ENCODE data around the gene MRPS18A. TPM values are rescaled to one million over a fixed set of nuclear protein-coding genes. Genes with fewer than 3 reads are reported as not detected.
"Not testable (repeated sequence)": the region's sequence is repeated elsewhere in the genome, so short reads cannot be mapped to it uniquely, and the experiment has no call there.

The MRPS18A gene
- total and polyA plus RNA-seq, 2 of the 13 experiments (the other 11 are each of a cell fraction or from before 2014, with no cell fraction given), result 87.8 to 89.1 TPM

GRCh38 chr6:43652822-43653221 lies 34.8 kb downstream of the MRPS18A start:
- TF ChIP-seq ZNF770 (CRISPR knock-in tag; IDR thresholded peaks at IDR 0.05), result 0 out of 2 replicates have a peak, but pooled peaks have one; percentile 27
- FAIRE-seq; H3K4me3 ChIP-seq (replicated peaks in 1 of 3; ENCODE audit: insufficient read depth in 1 of 3, low read depth in 2 of 3, low read length in 3 of 3); BruUV-seq (replicated peaks); H3K27ac ChIP-seq (ENCODE audit: extremely low read length, insufficient read depth, low read length); H3K36me3 ChIP-seq (replicated peaks in 1 of 2; ENCODE audit: control insufficient read depth in 1 of 2, insufficient read depth in 2 of 2, low read length in 2 of 2); DNase-seq (ENCODE audit: low spot score); H2AFZ ChIP-seq (ENCODE audit: low read length); H3K79me2 ChIP-seq (ENCODE audit: insufficient read depth, low read length); H3K9ac ChIP-seq (ENCODE audit: insufficient read depth, low read depth, low read length); H3K9me3 ChIP-seq (ENCODE audit: low read length); H4K20me1 ChIP-seq (ENCODE audit: insufficient read depth, low read length); ATAC-seq; H3K4me2 ChIP-seq (ENCODE audit: low read depth, low read length); intact Hi-C loops (cut with micrococcal nuclease; ENCODE audit: unreplicated experiment); CTCF ChIA-PET (ENCODE audit: low intra/inter-chr PET ratio, low total read pairs); H3K4me1 ChIP-seq (ENCODE audit: insufficient read depth, low read length); in situ Hi-C loops (cut with HindIII; ENCODE audit: extremely low pct_ligation_motif_present, low pct_unique_long_range_greater_than_20kb): not testable (repeated sequence)
- H3K27me3 ChIP-seq (ENCODE audit: control insufficient read depth in 1 of 2, insufficient read depth in 2 of 2, low read length in 2 of 2), result peaks cover 3 to 17% of the 10 kb centered on the region in 2 experiments; a peak in 2 of 5 replicates
- 38% methylated on average over 2 of the region's 2 CpGs for WGBS (ENCODE audit: low lambda C conversion rate)
- POLR2A ChIA-PET, result interaction anchor here (1.2 kb wide), 1 partner anchor 17 kb away, joined by 6 read pairs; the partner anchor contains the start of gene MAD2L1BP

- ChIA-PET POLR2A (interaction anchor here (1.0 to 5.9 kb wide), 2 partner anchors 13 to 19 kb away, joined by 3 to 22 read pairs; partner anchors contain the start of gene MAD2L1BP), CTCF (ENCODE audit: low intra/inter-chr PET ratio, low total read pairs) (no interaction called here)
- H3K4me1 ChIP-seq (ENCODE audit: insufficient read depth, low read length), result no peaks in the 10 kb centered on the region
- no peaks in the 10 kb centered on the region for H3K79me2 ChIP-seq (ENCODE audit: insufficient read depth, low read length)
- no peaks in the 10 kb centered on the region for H4K20me1 ChIP-seq (ENCODE audit: insufficient read depth, low read length)
- DNase-seq (ENCODE audit: low spot score), result no peak
- peaks cover 1 to 7% of the 10 kb centered on the region in 2 experiments; a peak in 2 of 5 replicates for H3K27me3 ChIP-seq (ENCODE audit: control insufficient read depth in 1 of 2, insufficient read depth in 2 of 2, low read length in 2 of 2)
- 58% methylated on average over 2 of the region's 2 CpGs for WGBS (ENCODE audit: low lambda C conversion rate)
- no TSS peak for BruUV-seq (replicated peaks)
- no peak overlapping the region for H3K9ac ChIP-seq (ENCODE audit: insufficient read depth, low read depth, low read length)
- no peaks in the 10 kb centered on the region for H3K9me3 ChIP-seq (ENCODE audit: low read length)
- ATAC-seq, result no peak
- in situ Hi-C loops (cut with HindIII; ENCODE audit: extremely low pct_ligation_motif_present, low pct_unique_long_range_greater_than_20kb), result no loop called here
- no peaks in the 10 kb centered on the region for H3K36me3 ChIP-seq (replicated peaks in 1 of 2; ENCODE audit: control insufficient read depth in 1 of 2, insufficient read depth in 2 of 2, low read length in 2 of 2)
- no peak overlapping the region for H3K27ac ChIP-seq (ENCODE audit: extremely low read length, insufficient read depth, low read length)
- no peak overlapping the region for H2AFZ ChIP-seq (ENCODE audit: low read length)
- FAIRE-seq, result no peak
- intact Hi-C loops (cut with micrococcal nuclease; ENCODE audit: unreplicated experiment), result no loop called here
- no peak overlapping the region for H3K4me3 ChIP-seq (replicated peaks in 1 of 3; ENCODE audit: insufficient read depth in 1 of 3, low read depth in 2 of 3, low read length in 3 of 3)
- H3K4me2 ChIP-seq (ENCODE audit: low read depth, low read length), result no peak overlapping the region
- TF ChIP-seq ZFP82 (CRISPR knock-in tag; IDR thresholded peaks at IDR 0.05; ENCODE audit: borderline replicate concordance) (no peak), USF2 (IDR thresholded peaks at IDR 0.05; ENCODE audit: low read depth, low read length) (no peak), USF2 (CRISPR knock-in tag; IDR thresholded peaks at IDR 0.05; ENCODE audit: borderline replicate concordance) (no peak), ZFX (CRISPR knock-in tag; IDR thresholded peaks at IDR 0.05; ENCODE audit: low read depth) (no peak), ZNF33B (CRISPR knock-in tag; IDR thresholded peaks at IDR 0.05) (no peak), ZNF609 (CRISPR knock-in tag; IDR thresholded peaks at IDR 0.05; ENCODE audit: borderline replicate concordance) (no peak), SNAPC5 (CRISPR knock-in tag; IDR thresholded peaks at IDR 0.05; ENCODE audit: borderline replicate concordance) (no peak)
Measured at GRCh38 chr6:43648248-43648647, 39.3 kb downstream of the MRPS18A start.

Data from HepG2 (cell line).